Measurements from ENCODE around the gene OSBPL10.

DNA sequence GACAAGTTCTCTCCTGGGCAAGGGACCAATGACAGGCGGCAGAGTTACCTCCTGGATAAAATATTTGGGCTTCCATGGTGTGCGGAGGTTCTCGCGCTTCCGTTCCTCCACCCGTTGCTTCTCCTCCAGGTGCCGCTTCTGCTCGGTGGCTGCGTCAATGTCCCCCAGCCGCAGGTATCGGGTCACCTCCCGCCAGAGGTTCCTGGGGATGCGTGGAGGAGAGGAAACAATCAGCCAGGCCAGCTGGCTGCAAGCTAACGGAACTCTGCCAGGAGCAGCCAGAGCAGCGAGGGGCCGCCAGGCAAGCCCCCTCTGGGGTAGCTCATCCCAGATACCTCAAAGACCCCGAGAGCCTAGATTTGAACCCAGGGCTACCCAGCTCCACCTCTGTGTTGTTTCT lies 317.0 kb downstream of the OSBPL10 start:
- TF ChIP-seq EP300 (IDR thresholded peaks at IDR 0.05) (no peak), POLR2A (IDR thresholded peaks at IDR 0.05) (no peak)
- TF ChIP-seq, protein P1, sequence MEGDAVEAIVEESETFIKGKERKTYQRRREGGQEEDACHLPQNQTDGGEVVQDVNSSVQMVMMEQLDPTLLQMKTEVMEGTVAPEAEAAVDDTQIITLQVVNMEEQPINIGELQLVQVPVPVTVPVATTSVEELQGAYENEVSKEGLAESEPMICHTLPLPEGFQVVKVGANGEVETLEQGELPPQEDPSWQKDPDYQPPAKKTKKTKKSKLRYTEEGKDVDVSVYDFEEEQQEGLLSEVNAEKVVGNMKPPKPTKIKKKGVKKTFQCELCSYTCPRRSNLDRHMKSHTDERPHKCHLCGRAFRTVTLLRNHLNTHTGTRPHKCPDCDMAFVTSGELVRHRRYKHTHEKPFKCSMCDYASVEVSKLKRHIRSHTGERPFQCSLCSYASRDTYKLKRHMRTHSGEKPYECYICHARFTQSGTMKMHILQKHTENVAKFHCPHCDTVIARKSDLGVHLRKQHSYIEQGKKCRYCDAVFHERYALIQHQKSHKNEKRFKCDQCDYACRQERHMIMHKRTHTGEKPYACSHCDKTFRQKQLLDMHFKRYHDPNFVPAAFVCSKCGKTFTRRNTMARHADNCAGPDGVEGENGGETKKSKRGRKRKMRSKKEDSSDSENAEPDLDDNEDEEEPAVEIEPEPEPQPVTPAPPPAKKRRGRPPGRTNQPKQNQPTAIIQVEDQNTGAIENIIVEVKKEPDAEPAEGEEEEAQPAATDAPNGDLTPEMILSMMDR (IDR thresholded peaks at IDR 0.05): no peak
